ENCODE measurements around the gene DNM3. TPM values are rescaled to one million over a fixed set of nuclear protein-coding genes. Genes with fewer than 3 reads are reported as not detected.

The DNM3 gene
- polyA plus RNA-seq, 1 of the 3 experiments (the other 2 are of a cell fraction), result 0.43 TPM

DNA sequence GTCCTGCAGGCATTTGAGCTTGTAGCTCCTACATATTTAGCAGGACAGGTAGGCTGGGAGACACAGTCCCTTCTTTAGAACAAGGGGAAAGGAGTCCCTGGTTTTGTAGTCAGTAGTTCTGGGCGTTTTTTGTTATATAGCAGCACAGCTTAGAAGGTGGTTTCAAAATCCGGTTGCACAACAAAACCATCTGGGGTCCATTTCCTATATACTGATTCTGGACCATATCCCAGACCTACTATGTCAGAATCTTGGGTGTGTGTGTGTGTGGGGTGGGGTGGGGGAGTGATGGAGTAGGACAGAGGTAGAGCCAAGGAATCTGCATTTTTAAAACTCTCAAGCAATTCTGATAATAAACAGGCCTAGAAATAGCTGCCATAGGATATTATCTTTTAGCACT is 38.3 kb upstream of the DNM3 start:
- POLR2A ChIA-PET, result no interaction called here
- Histone ChIP-seq H3K4me2 (no peak overlapping the region), H3K9ac (no peak overlapping the region), H4K20me1 (ENCODE audit: insufficient read depth) (no peaks in the 10 kb centered on the region), H3K36me3 (replicated peaks in 1 of 2; ENCODE audit: control insufficient read depth in 1 of 2, insufficient read depth in 2 of 2, low read length in 1 of 2) (no peaks in the 10 kb centered on the region), H3K4me3 (ENCODE audit: low read depth in 2 of 2, low read length in 1 of 2) (no peak overlapping the region), H3K4me1 (ENCODE audit: control insufficient read depth in 1 of 2, insufficient read depth in 2 of 2, low read depth in 1 of 2, low read length in 1 of 2) (no peaks in the 10 kb centered on the region), H3K79me2 (ENCODE audit: insufficient read depth) (no peaks in the 10 kb centered on the region), H3K27me3 (ENCODE audit: insufficient read depth) (no peaks in the 10 kb centered on the region), H3K27ac (ENCODE audit: low read depth in 2 of 2, low read length in 1 of 2) (no peak overlapping the region), H2AFZ (ENCODE audit: low read depth) (no peak overlapping the region), H3F3A (replicated peaks; ENCODE audit: insufficient read depth) (no peaks in the 10 kb centered on the region), H3K9me3 (no peaks in the 10 kb centered on the region), H3K9me2 (no peaks in the 10 kb centered on the region)
- 82% methylated on average over 2 of the region's 2 CpGs for WGBS (ENCODE audit: low lambda C conversion rate)
- no peak for DNase-seq
- CTCF ChIA-PET, result interaction anchor here (0.7 to 17.4 kb wide), 9 partner anchors 10 to 596 kb away, joined by 3 to 413 read pairs (median 6); partner anchors contain the start of gene METTL13
- TF ChIP-seq MEF2A (IDR thresholded peaks at IDR 0.05; ENCODE audit: borderline replicate concordance, low read depth) (no peak), FOXJ3 (CRISPR knock-in tag; IDR thresholded peaks at IDR 0.05) (no peak), MXI1 (IDR thresholded peaks at IDR 0.05; ENCODE audit: low read depth, low read length) (no peak), NFIC (IDR thresholded peaks at IDR 0.05; ENCODE audit: borderline replicate concordance) (no peak), RFX5 (IDR thresholded peaks at IDR 0.05; ENCODE audit: low read length) (no peak)
- TF ChIP-seq, protein P1, sequence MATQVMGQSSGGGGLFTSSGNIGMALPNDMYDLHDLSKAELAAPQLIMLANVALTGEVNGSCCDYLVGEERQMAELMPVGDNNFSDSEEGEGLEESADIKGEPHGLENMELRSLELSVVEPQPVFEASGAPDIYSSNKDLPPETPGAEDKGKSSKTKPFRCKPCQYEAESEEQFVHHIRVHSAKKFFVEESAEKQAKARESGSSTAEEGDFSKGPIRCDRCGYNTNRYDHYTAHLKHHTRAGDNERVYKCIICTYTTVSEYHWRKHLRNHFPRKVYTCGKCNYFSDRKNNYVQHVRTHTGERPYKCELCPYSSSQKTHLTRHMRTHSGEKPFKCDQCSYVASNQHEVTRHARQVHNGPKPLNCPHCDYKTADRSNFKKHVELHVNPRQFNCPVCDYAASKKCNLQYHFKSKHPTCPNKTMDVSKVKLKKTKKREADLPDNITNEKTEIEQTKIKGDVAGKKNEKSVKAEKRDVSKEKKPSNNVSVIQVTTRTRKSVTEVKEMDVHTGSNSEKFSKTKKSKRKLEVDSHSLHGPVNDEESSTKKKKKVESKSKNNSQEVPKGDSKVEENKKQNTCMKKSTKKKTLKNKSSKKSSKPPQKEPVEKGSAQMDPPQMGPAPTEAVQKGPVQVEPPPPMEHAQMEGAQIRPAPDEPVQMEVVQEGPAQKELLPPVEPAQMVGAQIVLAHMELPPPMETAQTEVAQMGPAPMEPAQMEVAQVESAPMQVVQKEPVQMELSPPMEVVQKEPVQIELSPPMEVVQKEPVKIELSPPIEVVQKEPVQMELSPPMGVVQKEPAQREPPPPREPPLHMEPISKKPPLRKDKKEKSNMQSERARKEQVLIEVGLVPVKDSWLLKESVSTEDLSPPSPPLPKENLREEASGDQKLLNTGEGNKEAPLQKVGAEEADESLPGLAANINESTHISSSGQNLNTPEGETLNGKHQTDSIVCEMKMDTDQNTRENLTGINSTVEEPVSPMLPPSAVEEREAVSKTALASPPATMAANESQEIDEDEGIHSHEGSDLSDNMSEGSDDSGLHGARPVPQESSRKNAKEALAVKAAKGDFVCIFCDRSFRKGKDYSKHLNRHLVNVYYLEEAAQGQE (IDR thresholded peaks at IDR 0.05; ENCODE audit: low read depth, low read length), result no peak
- TF ChIP-seq, protein P2, sequence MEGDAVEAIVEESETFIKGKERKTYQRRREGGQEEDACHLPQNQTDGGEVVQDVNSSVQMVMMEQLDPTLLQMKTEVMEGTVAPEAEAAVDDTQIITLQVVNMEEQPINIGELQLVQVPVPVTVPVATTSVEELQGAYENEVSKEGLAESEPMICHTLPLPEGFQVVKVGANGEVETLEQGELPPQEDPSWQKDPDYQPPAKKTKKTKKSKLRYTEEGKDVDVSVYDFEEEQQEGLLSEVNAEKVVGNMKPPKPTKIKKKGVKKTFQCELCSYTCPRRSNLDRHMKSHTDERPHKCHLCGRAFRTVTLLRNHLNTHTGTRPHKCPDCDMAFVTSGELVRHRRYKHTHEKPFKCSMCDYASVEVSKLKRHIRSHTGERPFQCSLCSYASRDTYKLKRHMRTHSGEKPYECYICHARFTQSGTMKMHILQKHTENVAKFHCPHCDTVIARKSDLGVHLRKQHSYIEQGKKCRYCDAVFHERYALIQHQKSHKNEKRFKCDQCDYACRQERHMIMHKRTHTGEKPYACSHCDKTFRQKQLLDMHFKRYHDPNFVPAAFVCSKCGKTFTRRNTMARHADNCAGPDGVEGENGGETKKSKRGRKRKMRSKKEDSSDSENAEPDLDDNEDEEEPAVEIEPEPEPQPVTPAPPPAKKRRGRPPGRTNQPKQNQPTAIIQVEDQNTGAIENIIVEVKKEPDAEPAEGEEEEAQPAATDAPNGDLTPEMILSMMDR (IDR thresholded peaks at IDR 0.05), result no peak
- TF ChIP-seq, protein P3, sequence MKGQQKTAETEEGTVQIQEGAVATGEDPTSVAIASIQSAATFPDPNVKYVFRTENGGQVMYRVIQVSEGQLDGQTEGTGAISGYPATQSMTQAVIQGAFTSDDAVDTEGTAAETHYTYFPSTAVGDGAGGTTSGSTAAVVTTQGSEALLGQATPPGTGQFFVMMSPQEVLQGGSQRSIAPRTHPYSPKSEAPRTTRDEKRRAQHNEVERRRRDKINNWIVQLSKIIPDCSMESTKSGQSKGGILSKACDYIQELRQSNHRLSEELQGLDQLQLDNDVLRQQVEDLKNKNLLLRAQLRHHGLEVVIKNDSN (IDR thresholded peaks at IDR 0.05; ENCODE audit: borderline replicate concordance, low read depth), result no peak

DNA sequence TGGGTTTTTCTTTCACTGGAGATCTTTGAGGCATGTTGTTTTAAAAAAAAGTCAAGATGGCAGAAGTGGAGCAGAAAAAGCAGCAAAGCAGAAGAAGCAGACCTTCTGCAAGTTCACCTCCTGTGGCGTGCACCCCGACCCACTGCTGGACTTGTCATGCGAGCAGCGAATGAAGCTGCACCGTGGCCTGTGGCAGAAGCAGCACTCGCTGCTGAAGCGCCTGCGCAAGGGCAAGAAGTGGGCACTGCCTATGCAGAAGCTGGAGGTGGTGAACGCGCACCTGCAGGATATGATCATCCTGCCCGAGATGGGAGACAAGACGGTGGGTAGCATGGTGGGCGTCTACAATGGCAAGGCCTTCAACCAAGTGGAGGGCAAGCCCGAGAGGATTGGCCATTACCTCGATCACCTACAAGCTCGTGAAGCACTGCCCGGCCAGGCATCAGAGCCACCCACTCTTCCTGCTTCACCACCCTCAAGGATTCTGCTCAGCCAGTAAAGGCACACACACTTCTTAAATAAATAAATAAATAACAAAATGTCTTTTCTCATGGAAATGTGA is 37.8 kb upstream of the DNM3 start:
- Histone ChIP-seq H3K4me2 (no peak overlapping the region), H3K79me2 (ENCODE audit: insufficient read depth) (no peaks in the 10 kb centered on the region), H3K9me2 (no peaks in the 10 kb centered on the region), H4K20me1 (ENCODE audit: insufficient read depth) (no peaks in the 10 kb centered on the region), H3K27ac (ENCODE audit: low read depth in 2 of 2, low read length in 1 of 2) (no peak overlapping the region), H3F3A (replicated peaks; ENCODE audit: insufficient read depth) (no peaks in the 10 kb centered on the region), H3K27me3 (ENCODE audit: insufficient read depth) (no peaks in the 10 kb centered on the region), H3K4me3 (ENCODE audit: low read depth in 2 of 2, low read length in 1 of 2) (no peak overlapping the region), H2AFZ (ENCODE audit: low read depth) (no peak overlapping the region), H3K9ac (no peak overlapping the region), H3K9me3 (no peaks in the 10 kb centered on the region), H3K36me3 (replicated peaks in 1 of 2; ENCODE audit: control insufficient read depth in 1 of 2, insufficient read depth in 2 of 2, low read length in 1 of 2) (no peaks in the 10 kb centered on the region), H3K4me1 (ENCODE audit: control insufficient read depth in 1 of 2, insufficient read depth in 2 of 2, low read depth in 1 of 2, low read length in 1 of 2) (no peaks in the 10 kb centered on the region)
- CTCF ChIA-PET, result interaction anchor here (5.2 to 17.4 kb wide), 4 partner anchors 17 to 200 kb away, joined by 35 to 413 read pairs (median 57); partner anchors contain the start of gene METTL13
- DNase-seq, result no peak
- WGBS (ENCODE audit: low lambda C conversion rate), result 93% methylated on average over 17 of the region's 17 CpGs
- POLR2A ChIA-PET, result interaction anchor here (0.6 kb wide), 1 partner anchor 72 kb away, joined by 3 read pairs; no protein-coding TSS in a partner anchor
- TF ChIP-seq, protein P4, sequence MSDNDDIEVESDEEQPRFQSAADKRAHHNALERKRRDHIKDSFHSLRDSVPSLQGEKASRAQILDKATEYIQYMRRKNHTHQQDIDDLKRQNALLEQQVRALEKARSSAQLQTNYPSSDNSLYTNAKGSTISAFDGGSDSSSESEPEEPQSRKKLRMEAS (IDR thresholded peaks at IDR 0.05; ENCODE audit: low read depth), result no peak
- TF ChIP-seq YY1 (IDR thresholded peaks at IDR 0.05; ENCODE audit: low read depth) (no peak), RFX5 (IDR thresholded peaks at IDR 0.05; ENCODE audit: low read length) (no peak), TEAD4 (IDR thresholded peaks at IDR 0.05; ENCODE audit: borderline replicate concordance, insufficient read depth) (no peak)
- TF ChIP-seq, protein P1 (IDR thresholded peaks at IDR 0.05; ENCODE audit: low read depth, low read length), result no peak
- TF ChIP-seq, protein P5, sequence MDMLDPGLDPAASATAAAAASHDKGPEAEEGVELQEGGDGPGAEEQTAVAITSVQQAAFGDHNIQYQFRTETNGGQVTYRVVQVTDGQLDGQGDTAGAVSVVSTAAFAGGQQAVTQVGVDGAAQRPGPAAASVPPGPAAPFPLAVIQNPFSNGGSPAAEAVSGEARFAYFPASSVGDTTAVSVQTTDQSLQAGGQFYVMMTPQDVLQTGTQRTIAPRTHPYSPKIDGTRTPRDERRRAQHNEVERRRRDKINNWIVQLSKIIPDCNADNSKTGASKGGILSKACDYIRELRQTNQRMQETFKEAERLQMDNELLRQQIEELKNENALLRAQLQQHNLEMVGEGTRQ (IDR thresholded peaks at IDR 0.05; ENCODE audit: borderline replicate concordance, low read depth, low read length), result no peak
- TF ChIP-seq, protein P6, sequence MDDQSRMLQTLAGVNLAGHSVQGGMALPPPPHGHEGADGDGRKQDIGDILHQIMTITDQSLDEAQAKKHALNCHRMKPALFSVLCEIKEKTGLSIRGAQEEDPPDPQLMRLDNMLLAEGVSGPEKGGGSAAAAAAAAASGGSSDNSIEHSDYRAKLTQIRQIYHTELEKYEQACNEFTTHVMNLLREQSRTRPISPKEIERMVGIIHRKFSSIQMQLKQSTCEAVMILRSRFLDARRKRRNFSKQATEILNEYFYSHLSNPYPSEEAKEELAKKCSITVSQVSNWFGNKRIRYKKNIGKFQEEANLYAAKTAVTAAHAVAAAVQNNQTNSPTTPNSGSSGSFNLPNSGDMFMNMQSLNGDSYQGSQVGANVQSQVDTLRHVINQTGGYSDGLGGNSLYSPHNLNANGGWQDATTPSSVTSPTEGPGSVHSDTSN (IDR thresholded peaks at IDR 0.05), result no peak
